HCT116 (cell line): Measurements from ENCODE around the gene PRLR. TPM values are rescaled to one million over a fixed set of nuclear protein-coding genes. Genes with fewer than 3 reads are reported as not detected.

Experiments used
- ATAC-seq: fragments of 200-7000 bp; cut with Tn5 transposase; 2 replicates; pipeline ENCODE4 v1.9.1; 2020; ENCODE audit warnings: mild to moderate bottlenecking, moderate library complexity
- BruUV-seq: library from RNA; stranded (reverse); fragments of 400-500 nt; replicated peaks from 2 replicates; lab custom pipeline; 2021; lab: Mats Ljungman, UMichigan
- CTCF ChIA-PET: fragments of 300-600 bp; sonication (Branson Sonifier 250); formaldehyde crosslinking; loops from one replicate; lab custom pipeline; 2021; ENCODE audit warnings: antibody characterized with exemption; lab: Charles Lee
- POLR2A ChIA-PET: fragments of 300-600, 350-600 bp; sonication (Branson Sonifier 250); formaldehyde crosslinking; loops from one replicate; lab custom pipeline; 2021; ENCODE audit warnings: antibody characterized with exemption; lab: Charles Lee
- RAD21 ChIA-PET, 2 experiments: fragments of 300-600 bp; sonication (Branson Sonifier 250); formaldehyde crosslinking; loops; one replicate each; lab custom pipeline; 2023; ENCODE audit warnings: low total read pairs in 2 of 2; ENCODE audit not compliant: uncharacterized antibody in 2 of 2, unreplicated experiment in 2 of 2, low non-redundant PET in 1 of 2; lab: Charles Lee
- DNase-seq: peaks from one replicate; pipeline ENCODE4 v3.0.0-alpha.2; 2010; ENCODE audit warnings: low read depth, low spot score
- H2AFZ ChIP-seq: fragments of 200-600 bp; shearing (Covaris generic), sonication (generic); 2 replicates; pipeline ENCODE4 v1.6.1; 2017; ENCODE audit warnings: low read depth, mixed run types, mixed read lengths, antibody characterized with exemption, low read length; ENCODE audit not compliant: poor library complexity, severe bottlenecking
- H3K27ac ChIP-seq: 2 replicates; pipeline ENCODE4 v1.5.1; 2012; ENCODE audit warnings: low read depth, low read length
- H3K27me3 ChIP-seq: fragments of 200-600 bp; sonication (generic); 2 replicates; pipeline ENCODE4 v1.6.1; 2016; ENCODE audit warnings: mixed run types, low read length, mixed read lengths; ENCODE audit not compliant: insufficient read depth
- H3K36me3 ChIP-seq, 2 experiments: fragments of 200-500 bp in 1 of 2; fragments of 200-600 bp in 1 of 2; sonication (Bioruptor generic) in 1 of 2; sonication (generic) in 1 of 2; 2 replicates each; pipeline versions ENCODE4 v1.5.1 to v1.6.1; 2014 to 2016; ENCODE audit warnings: low read length in 2 of 2, inconsistent platforms in 1 of 2, mixed read lengths in 1 of 2, mixed run types in 1 of 2; ENCODE audit not compliant: insufficient read depth in 2 of 2, control insufficient read depth in 1 of 2
- H3K4me1 ChIP-seq, 2 experiments: fragments of 200-600 bp in 1 of 2; sonication (generic) in 1 of 2; 2 replicates each; pipeline versions ENCODE4 v1.5.1 to v1.6.1; 2012 to 2017; ENCODE audit warnings: low read length in 2 of 2, inconsistent platforms in 1 of 2, mild to moderate bottlenecking in 1 of 2, mixed read lengths in 1 of 2, mixed run types in 1 of 2, moderate library complexity in 1 of 2; ENCODE audit not compliant: insufficient read depth in 2 of 2, control insufficient read depth in 1 of 2
- H3K4me2 ChIP-seq: fragments of 200-600 bp; sonication (generic); 2 replicates; pipeline ENCODE4 v1.6.1; 2017; ENCODE audit warnings: mixed run types, low read length, mixed read lengths
- H3K4me3 ChIP-seq, 2 experiments: fragments of 200-600 bp in 1 of 2; sonication (generic) in 1 of 2; replicated peaks in 1 of 2; 2 replicates each; pipeline ENCODE4 v1.5.1; 2011 to 2016; ENCODE audit warnings: low read length in 2 of 2, control low read depth in 1 of 2, low read depth in 1 of 2, mild to moderate bottlenecking in 1 of 2, mixed read lengths in 1 of 2, mixed run types in 1 of 2
- H3K79me2 ChIP-seq: fragments of 200-600 bp; sonication (generic); 2 replicates; pipeline ENCODE4 v1.6.1; 2017; ENCODE audit warnings: mild to moderate bottlenecking, mixed run types, low read length, moderate library complexity, mixed read lengths; ENCODE audit not compliant: insufficient read depth
- H3K9ac ChIP-seq: fragments of 200-600 bp; sonication (generic); 2 replicates; pipeline ENCODE4 v1.6.1; 2016; ENCODE audit warnings: low read length, mixed read lengths
- H3K9me2 ChIP-seq: fragments of 200-600 bp; sonication (generic), shearing (Covaris generic); 2 replicates; pipeline ENCODE4 v1.6.1; 2017; ENCODE audit warnings: mixed run types, mild to moderate bottlenecking, moderate library complexity; ENCODE audit not compliant: insufficient read depth
- H3K9me3 ChIP-seq, 2 experiments: fragments of 200-500 bp in 1 of 2; fragments of 200-600 bp in 1 of 2; sonication (Bioruptor generic) in 1 of 2; sonication (generic) in 1 of 2; 2 replicates each; pipeline ENCODE4 v1.6.1; 2014 to 2017; ENCODE audit warnings: low read length in 2 of 2, mixed read lengths in 2 of 2, inconsistent platforms in 1 of 2, low read depth in 1 of 2, mild to moderate bottlenecking in 1 of 2, mixed run types in 1 of 2, moderate library complexity in 1 of 2; ENCODE audit not compliant: control insufficient read depth in 1 of 2, insufficient read depth in 1 of 2
- H4K20me1 ChIP-seq: fragments of 200-600 bp; sonication (generic), shearing (Covaris generic); 2 replicates; pipeline ENCODE4 v1.6.1; 2017; ENCODE audit warnings: mixed run types, mild to moderate bottlenecking, moderate library complexity; ENCODE audit not compliant: insufficient read depth
- EGR1 ChIP-seq: IDR thresholded peaks from 2 replicates; pipeline ENCODE4 v1.6.1; 2012; ENCODE audit warnings: low read depth
- ELF1 ChIP-seq: IDR thresholded peaks from 2 replicates; pipeline ENCODE4 v1.6.1; 2012; ENCODE audit warnings: low read depth, borderline replicate concordance
- EZH2 ChIP-seq: fragments of 200-600 bp; sonication (generic); IDR thresholded peaks from 2 replicates; pipeline ENCODE4 v1.6.1; 2017; ENCODE audit warnings: antibody characterized with exemption, mixed run types
- EZH2phosphoT487 ChIP-seq: fragments of 200-600 bp; IDR thresholded peaks from 2 replicates; pipeline ENCODE4 v1.6.1; 2018; ENCODE audit warnings: antibody characterized with exemption, borderline replicate concordance
- FOSL1 ChIP-seq: IDR thresholded peaks from 2 replicates; pipeline ENCODE4 v1.6.1; 2012; ENCODE audit warnings: low read depth
- JUND ChIP-seq: IDR thresholded peaks from 2 replicates; pipeline ENCODE4 v1.6.1; 2012
- MAX ChIP-seq: IDR thresholded peaks from 2 replicates; pipeline ENCODE4 v1.6.1; 2012
- POLR2A ChIP-seq: IDR thresholded peaks from 2 replicates; pipeline ENCODE4 v1.7.0; 2011; ENCODE audit warnings: borderline replicate concordance; ENCODE audit not compliant: insufficient read depth, insufficient read length; ENCODE audit errors: extremely low read depth
- POLR2AphosphoS5 ChIP-seq: IDR thresholded peaks from 2 replicates; pipeline ENCODE4 v1.6.1; 2011; ENCODE audit warnings: mild to moderate bottlenecking, low read depth, low read length, moderate library complexity
- RAD21 ChIP-seq: IDR thresholded peaks from 2 replicates; pipeline ENCODE4 v1.6.1; 2012; ENCODE audit warnings: low read depth, mild to moderate bottlenecking
- SP1 ChIP-seq: IDR thresholded peaks from 2 replicates; pipeline ENCODE4 v1.6.1; 2012; ENCODE audit warnings: low read depth
- SRF ChIP-seq: IDR thresholded peaks from 2 replicates; pipeline ENCODE4 v1.6.1; 2012; ENCODE audit warnings: low read depth
- TCF7L2 ChIP-seq: IDR thresholded peaks from 2 replicates; pipeline ENCODE4 v1.7.0; 2011; ENCODE audit warnings: borderline replicate concordance, inconsistent platforms; ENCODE audit not compliant: insufficient read depth, insufficient read length; ENCODE audit errors: extremely low read depth
- ZFX ChIP-seq: fragments of 450-650 bp; IDR thresholded peaks from 2 replicates; pipeline ENCODE4 v1.6.1; 2017
- ZNF274 ChIP-seq: fragments of 200-500 bp; sonication (Bioruptor generic); IDR thresholded peaks from 2 replicates; pipeline ENCODE4 v1.6.1; 2014; ENCODE audit warnings: mild to moderate bottlenecking, low read depth, low read length, inconsistent platforms
- intact Hi-C: fragments of 100-400 bp; cut with micrococcal nuclease; formaldehyde crosslinking; loops from 2 replicates; pipeline ENCODE4 v1.10.0; 2022
- total RNA-seq: library from RNA; stranded (reverse); gene quantifications from one replicate; pipeline ENCODE4 v1.2.1, GENCODE V29; 2021; ENCODE audit not compliant: unreplicated experiment
- TF ChIP-seq, protein P1 (sequence below), 3 experiments: fragments of 200-600 bp in 1 of 3; sonication (generic) in 1 of 3; IDR thresholded peaks in 2 of 3; conservative IDR thresholded peaks in 1 of 3; 2 replicates each; pipeline ENCODE4 v1.5.1; 2012 to 2017; ENCODE audit warnings: low read depth in 2 of 3, low read length in 2 of 3, antibody characterized with exemption in 1 of 3, borderline replicate concordance in 1 of 3, control low read depth in 1 of 3, mild to moderate bottlenecking in 1 of 3, mixed read lengths in 1 of 3, mixed run types in 1 of 3, moderate library complexity in 1 of 3; ENCODE audit not compliant: insufficient read depth in 1 of 3

The PRLR gene
- total RNA-seq, 1 experiment from 2014 or later = 0.10 TPM

DNA sequence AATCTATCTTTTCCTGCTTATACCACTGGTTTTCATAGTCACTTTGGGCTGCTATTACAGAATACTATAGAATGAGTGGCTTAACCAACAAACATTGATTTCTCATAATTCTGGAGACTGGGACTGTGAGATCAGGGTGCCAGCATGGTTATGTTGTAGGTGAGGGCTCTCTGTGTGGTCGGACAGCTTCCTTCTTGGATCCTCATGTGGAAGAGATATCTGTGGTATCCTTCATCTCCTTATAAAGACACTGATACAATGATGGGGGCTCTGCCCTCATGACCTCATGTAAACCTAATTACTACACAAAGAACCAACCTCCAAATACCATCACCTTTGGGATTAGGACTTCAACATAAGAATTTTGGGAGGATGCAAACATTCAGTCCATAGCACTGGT, 13.9 kb upstream of the PRLR start (continued):
- TF ChIP-seq POLR2A (no peak), ELF1 (no peak), EGR1 (no peak), SRF (no peak), ZNF274 (no peak), EZH2 (no peak)

DNA sequence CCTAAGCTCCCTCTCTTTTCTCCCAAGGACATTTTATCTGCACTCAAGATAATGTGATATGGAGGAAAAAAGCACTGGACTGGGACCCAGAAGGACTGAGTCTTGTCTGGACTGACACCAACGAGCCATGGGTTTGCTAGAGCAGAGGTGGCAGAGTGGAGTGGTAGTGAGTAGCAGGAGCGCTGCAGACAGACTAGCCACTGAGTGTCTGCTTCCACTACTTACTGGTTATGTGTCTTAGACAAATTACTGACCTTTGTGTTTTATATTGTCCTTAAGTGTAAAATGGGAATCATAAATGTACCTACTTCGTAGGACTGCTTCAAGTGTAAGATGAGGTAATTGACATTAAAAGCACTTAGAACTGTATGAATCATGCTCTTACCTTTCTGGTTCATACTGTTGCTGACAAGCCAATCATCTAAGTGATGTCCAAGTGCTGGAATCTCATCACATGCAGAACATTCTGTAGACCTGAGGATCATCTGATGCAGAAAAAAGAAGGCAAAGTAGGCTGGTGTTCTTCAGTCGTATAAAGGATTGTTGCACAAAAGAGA, 12.5 kb upstream of the PRLR start:
- Histone ChIP-seq H3K9ac (no peak overlapping the region), H3K9me3 (no peaks in the 10 kb centered on the region), H3K79me2 (no peaks in the 10 kb centered on the region), H2AFZ (no peak overlapping the region), H3K4me2 (no peak overlapping the region), H3K4me3 (no peak overlapping the region), H3K4me1 (no peaks in the 10 kb centered on the region), H4K20me1 (no peaks in the 10 kb centered on the region), H3K27me3 (peaks cover 6% of the 10 kb centered on the region), H3K9me2 (no peaks in the 10 kb centered on the region), H3K27ac (no peak overlapping the region), H3K36me3 (no peaks in the 10 kb centered on the region)
- TF ChIP-seq ZFX = no peak
- no peak for TF ChIP-seq JUND
- TF ChIP-seq POLR2AphosphoS5 = no peak
- TF ChIP-seq TCF7L2 = no peak
- no peak for TF ChIP-seq ELF1
- TF ChIP-seq EZH2 = no peak
- TF ChIP-seq FOSL1 = no peak
- TF ChIP-seq, protein P1, sequence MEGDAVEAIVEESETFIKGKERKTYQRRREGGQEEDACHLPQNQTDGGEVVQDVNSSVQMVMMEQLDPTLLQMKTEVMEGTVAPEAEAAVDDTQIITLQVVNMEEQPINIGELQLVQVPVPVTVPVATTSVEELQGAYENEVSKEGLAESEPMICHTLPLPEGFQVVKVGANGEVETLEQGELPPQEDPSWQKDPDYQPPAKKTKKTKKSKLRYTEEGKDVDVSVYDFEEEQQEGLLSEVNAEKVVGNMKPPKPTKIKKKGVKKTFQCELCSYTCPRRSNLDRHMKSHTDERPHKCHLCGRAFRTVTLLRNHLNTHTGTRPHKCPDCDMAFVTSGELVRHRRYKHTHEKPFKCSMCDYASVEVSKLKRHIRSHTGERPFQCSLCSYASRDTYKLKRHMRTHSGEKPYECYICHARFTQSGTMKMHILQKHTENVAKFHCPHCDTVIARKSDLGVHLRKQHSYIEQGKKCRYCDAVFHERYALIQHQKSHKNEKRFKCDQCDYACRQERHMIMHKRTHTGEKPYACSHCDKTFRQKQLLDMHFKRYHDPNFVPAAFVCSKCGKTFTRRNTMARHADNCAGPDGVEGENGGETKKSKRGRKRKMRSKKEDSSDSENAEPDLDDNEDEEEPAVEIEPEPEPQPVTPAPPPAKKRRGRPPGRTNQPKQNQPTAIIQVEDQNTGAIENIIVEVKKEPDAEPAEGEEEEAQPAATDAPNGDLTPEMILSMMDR (IDR thresholded peaks at IDR 0.05 in 2 of 3, conservative IDR thresholded peaks at IDR 0.05 in 1 of 3; ENCODE audit: borderline replicate concordance in 1 of 3, insufficient read depth in 1 of 3, low read depth in 2 of 3, low read length in 2 of 3) = no peak
- no peak for TF ChIP-seq RAD21
- TF ChIP-seq SP1 = no peak
- no peak for TF ChIP-seq EZH2phosphoT487
- no peak for TF ChIP-seq POLR2A
- no peak for TF ChIP-seq MAX
- BruUV-seq = no TSS peak
- ChIA-PET POLR2A (no interaction called here), CTCF (no interaction called here), RAD21 (no interaction called here)
- intact Hi-C loops = no loop called here
- DNase-seq = no peak
- no peak for ATAC-seq
